ENCODE results near the gene ELN.

Gene ELN

GRCh38 chr7:74094224-74095101 lies 66.5 kb downstream of the ELN start:
- ATAC-seq, result peak; percentile 85
- peak; percentile 83 for DNase-seq

- ATAC-seq, result no peak
Observed at GRCh38 chr7:74095135-74095534, 67.2 kb downstream of the ELN start.

GRCh38 chr7:74097937-74098614 lies 70.1 kb downstream of the ELN start:
- ATAC-seq (no peak), DNase-seq (no peak)

More at GRCh38 chr7:74095135-74095534, 67.2 kb downstream of the ELN start:
- DNase-seq, result no peak

- DNase-seq, result no peak
- ATAC-seq, result no peak
Observed at GRCh38 chr7:74099031-74099430, 71.1 kb downstream of the ELN start.

GRCh38 chr7:74101061-74101681 lies 73.2 kb downstream of the ELN start:
- DNase-seq (no peak), ATAC-seq (peak; percentile 39)

GRCh38 chr7:74103219-74103772 lies 75.3 kb downstream of the ELN start:
- no peak for ATAC-seq
- DNase-seq, result no peak

- DNase-seq, result no peak
- ATAC-seq, result no peak
Observed at GRCh38 chr7:74104702-74105101, 76.7 kb downstream of the ELN start.

- no peak for ATAC-seq
- DNase-seq, result no peak
Observed at GRCh38 chr7:74105992-74106391, 78.0 kb downstream of the ELN start.

- ATAC-seq, result no peak
- no peak for DNase-seq
Observed at GRCh38 chr7:74106846-74107245, 78.9 kb downstream of the ELN start.

GRCh38 chr7:74115326-74115725 lies 87.4 kb downstream of the ELN start:
- ATAC-seq, result no peak
- DNase-seq, result no peak

GRCh38 chr7:74116356-74116755 lies 88.4 kb downstream of the ELN start:
- no peak for DNase-seq
- no peak for ATAC-seq
